ENCODE measurements around the gene BUD23.
A peak's percentile ranks its signal among the peaks of the same experiment; 100 is the strongest.
"Not testable (repeated sequence)": the region's sequence is repeated elsewhere in the genome, so short reads cannot be mapped to it uniquely, and the experiment has no call there.

The BUD23 gene

GRCh38 chr7:73701357-73701995, 18.1 kb downstream of the BUD23 start:
- peak; percentile 20 for DNase-seq

DNA sequence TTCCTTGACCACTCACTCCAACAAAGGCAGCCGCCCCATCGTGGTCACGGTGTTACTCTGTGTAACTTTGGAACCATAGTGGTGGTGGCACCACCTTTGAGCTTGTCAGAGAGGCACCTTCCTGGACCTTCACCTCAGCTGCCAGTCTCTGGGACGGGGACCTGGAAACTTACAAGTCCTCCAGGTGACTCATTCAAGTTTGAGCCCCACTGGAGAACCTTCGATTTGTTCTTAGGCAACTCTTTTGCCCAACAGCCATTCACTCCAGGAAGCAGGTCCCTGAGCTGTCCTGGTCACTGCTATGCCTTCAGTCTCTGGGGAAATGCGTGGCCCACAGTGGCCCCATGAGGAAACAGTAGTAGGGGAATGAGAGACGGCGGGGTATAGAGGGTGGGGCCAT, 18.8 kb downstream of the BUD23 start:
- no peak for DNase-seq

DNA sequence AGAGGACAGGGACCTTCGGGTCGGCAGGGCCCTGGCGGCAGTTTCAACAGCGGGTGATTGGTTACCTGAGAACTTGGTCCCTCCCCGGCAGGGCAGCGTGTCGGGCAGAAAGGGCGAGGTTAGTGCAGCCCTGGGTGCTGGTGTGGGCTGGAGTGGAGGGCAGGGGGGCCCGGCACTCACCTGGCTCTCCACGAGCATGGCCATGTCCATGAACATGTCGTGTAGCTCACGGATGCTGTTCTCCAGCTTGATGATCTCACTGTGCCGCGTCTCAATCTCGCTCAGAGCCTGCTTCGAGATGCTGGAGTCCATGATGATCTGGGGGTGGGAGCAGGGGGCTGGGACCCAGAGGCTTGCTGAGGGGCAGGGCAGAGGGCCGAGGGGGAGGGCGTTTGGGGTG, 19.3 kb downstream of the BUD23 start:
- DNase-seq, result no peak

DNA sequence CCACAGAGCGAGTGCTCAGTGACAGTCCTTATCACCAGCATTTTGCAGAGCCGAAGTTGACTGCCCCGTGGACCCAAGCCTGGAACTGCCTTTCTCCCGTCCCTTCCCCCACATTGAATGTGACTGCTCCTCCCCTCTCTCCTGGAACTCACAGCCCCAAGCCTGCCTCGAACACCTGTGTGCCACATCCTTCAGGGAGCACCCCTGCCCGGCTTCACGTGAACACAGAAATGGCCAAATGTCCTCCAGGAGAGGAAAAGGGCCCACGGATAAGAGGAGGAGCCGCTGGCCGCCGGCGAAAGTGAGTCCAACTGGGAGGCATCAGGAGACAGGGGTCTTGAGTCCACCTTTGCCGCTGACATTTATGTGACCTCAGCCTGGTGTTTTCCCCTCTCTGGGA, 19.8 kb downstream of the BUD23 start:
- DNase-seq, result no peak

GRCh38 chr7:73703757-73704639, 20.6 kb downstream of the BUD23 start:
- DNase-seq, result no peak

GRCh38 chr7:73704640-73705550, 21.5 kb downstream of the BUD23 start:
- no peak for DNase-seq

- no peak for DNase-seq
These were observed 22.1 kb downstream of the BUD23 start for GRCh38 chr7:73705551-73705920.

DNA sequence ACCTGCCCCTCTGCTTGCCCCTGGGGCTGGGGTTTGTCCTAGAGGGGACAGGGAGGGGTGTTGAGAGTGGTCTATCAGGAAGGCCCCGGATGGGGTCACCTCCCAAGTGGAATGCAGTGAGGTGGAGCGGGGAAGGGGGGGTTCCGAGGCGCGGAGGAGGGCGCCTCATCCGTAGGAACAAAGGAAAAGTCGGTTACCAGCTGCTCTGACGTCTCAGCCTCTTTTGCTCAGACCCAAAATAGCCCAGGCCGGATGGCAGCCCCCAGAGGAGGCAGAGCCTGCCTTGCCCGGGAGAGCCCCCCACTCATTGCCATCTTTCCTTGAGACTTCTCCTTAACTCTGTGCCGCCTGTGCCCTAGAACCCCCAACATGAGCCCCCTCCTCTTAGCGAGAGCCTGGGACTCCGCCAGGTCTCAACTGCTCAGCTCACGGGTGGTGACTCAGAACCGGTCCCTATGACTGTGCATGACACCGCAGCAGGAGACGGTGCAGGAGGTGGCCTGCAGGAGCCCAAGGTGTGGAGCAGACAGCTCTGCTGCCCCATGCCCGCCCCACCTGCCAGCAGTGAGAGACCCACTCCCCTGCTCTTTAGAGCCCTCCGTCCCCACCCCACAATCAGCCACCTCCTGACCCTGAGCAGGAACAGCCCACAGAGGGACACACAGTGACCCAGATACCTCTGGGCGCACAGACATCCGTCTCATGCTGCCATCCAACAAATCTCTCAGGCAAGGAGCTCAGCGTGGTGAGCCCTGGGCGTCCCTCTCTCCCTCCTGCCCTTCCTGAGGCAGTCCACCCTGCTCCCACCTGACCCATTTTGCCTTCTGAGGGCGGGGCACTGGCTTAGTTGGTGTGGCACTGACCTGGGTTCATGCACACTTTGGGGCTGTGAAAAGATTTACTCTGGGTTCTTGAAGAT, 23.0 kb downstream of the BUD23 start:
- DNase-seq, result no peak

DNA sequence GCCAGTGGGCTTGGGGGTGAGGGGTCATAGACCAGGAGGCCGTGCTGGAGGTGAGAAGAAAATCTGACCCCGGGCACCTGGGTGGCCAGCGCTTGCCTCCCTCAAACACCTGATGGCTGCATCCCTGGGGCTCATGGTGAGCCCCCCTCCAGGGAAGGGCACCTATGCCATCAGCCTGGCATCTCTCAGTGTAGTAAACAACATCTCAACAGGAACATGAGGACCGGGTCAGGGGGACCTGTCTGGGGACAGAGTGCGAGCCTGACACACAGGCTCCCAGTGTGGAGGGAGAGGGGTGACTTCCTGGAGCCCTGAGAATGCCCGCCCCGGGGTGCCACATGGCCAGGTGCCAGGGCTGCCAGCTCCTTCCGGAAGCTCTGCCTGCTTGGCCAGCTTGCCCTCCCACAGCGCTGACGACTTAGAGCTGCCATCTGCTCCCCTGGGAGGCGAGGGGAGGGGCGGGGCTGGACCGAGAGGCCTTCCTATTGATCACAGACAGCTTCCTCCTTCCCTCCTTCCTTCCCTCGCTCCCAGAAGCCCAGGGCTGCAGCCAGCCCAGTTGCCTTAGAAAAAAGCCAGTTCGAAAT, 23.7 kb downstream of the BUD23 start:
- no peak for DNase-seq

- no peak for DNase-seq
These were observed 25.7 kb downstream of the BUD23 start for GRCh38 chr7:73708961-73709549.

GRCh38 chr7:73712773-73713172, 29.4 kb downstream of the BUD23 start:
- no peak for DNase-seq

GRCh38 chr7:73713319-73713718, 29.9 kb downstream of the BUD23 start:
- DNase-seq, result not testable (repeated sequence)

DNA sequence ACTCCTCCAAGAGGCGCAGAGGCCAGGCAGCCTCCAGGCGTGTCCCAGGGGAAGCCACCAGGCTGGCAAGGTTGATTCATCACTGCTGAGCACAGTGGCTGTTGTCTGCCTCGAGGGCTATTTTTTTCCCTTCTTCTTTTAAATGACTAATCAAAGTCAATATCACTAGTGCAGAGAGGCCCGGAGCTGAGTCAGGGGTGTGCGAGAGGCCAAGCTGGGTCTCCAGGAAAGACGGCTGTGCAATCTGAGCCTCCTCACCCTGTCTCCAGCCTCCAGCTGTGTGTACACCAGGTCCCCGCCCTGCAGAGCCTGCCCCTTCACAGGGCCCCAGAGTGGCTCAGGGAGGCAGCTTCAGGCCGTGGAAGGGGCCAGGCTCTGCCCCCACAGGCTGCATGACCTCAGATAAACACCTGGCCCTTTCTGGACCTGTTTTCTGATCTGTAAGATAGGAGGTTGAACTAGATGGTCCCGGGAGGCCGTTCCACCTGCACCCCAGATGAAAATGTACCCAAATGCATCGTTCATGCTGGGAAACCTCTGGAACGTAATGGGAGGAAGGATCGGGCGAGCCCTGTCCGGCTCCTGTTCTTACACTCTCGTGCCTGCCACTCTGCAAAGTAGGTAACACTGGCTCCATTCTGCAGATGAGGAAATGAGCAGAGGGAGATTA, 32.4 kb downstream of the BUD23 start:
- peak; percentile 65 for DNase-seq

- DNase-seq, result no peak
These were observed 33.0 kb downstream of the BUD23 start for GRCh38 chr7:73716318-73716890.

- DNase-seq, result no peak
These were observed 33.8 kb downstream of the BUD23 start for GRCh38 chr7:73717025-73717807.

- peak; percentile 62 for DNase-seq
These were observed 34.6 kb downstream of the BUD23 start for GRCh38 chr7:73717991-73718405.

GRCh38 chr7:73718438-73718881, 35.1 kb downstream of the BUD23 start:
- no peak for DNase-seq

GRCh38 chr7:73718905-73719805, 35.8 kb downstream of the BUD23 start, which contains the start of gene STX1A:
Gene STX1A (minus strand): TSS chr7:73719669. CDS start chr7:73719631, 38 bp downstream.
- DNase-seq, result no peak
